Neural cell (in vitro differentiated cells): ENCODE data around the gene BPI. TPM values are rescaled to one million over a fixed set of nuclear protein-coding genes. Genes with fewer than 3 reads are reported as not detected.

Experiments used
- H2AFZ ChIP-seq: fragments of 200-600, 300-800 bp; sonication (generic), shearing (Covaris generic); 2 replicates; pipeline ENCODE4 v1.6.0; 2014; ENCODE audit warnings: low read depth, mild to moderate bottlenecking, antibody characterized with exemption, low read length, moderate library complexity
- H3F3A ChIP-seq: fragments of 200-600 bp; shearing (Covaris generic); 2 replicates; pipeline ENCODE4 v1.6.1; 2016; ENCODE audit warnings: mild to moderate bottlenecking, moderate library complexity, mixed read lengths, antibody characterized with exemption, low read length; ENCODE audit not compliant: insufficient read depth, poor library complexity, severe bottlenecking
- H3K27ac ChIP-seq: fragments of 200-600, 300-800 bp; sonication (generic), shearing (Covaris generic); 2 replicates; pipeline ENCODE4 v1.5.1; 2014; ENCODE audit warnings: mild to moderate bottlenecking, low read length, moderate library complexity
- H3K27me3 ChIP-seq: fragments of 300-800, 200-600 bp; sonication (generic), shearing (Covaris generic); 2 replicates; pipeline ENCODE4 v1.6.0; 2014; ENCODE audit warnings: mild to moderate bottlenecking, low read depth, low read length, moderate library complexity; ENCODE audit not compliant: insufficient read depth
- H3K36me3 ChIP-seq: fragments of 300-800, 200-600 bp; sonication (generic), shearing (Covaris generic); 2 replicates; pipeline ENCODE4 v1.5.1; 2014; ENCODE audit warnings: mild to moderate bottlenecking, antibody characterized with exemption, low read length, moderate library complexity; ENCODE audit not compliant: insufficient read depth
- H3K4me2 ChIP-seq: fragments of 300-800, 200-600 bp; sonication (generic), shearing (Covaris generic); 2 replicates; pipeline ENCODE4 v1.6.0; 2014; ENCODE audit warnings: mild to moderate bottlenecking, low read length
- H3K4me3 ChIP-seq: fragments of 300-800, 200-600 bp; sonication (generic), shearing (Covaris generic); 2 replicates; pipeline ENCODE4 v1.5.1; 2014; ENCODE audit warnings: mild to moderate bottlenecking, low read length, moderate library complexity
- H3K79me2 ChIP-seq: fragments of 200-600 bp; shearing (Covaris generic); replicated peaks from 2 replicates; pipeline ENCODE4 v1.6.0; 2014; ENCODE audit warnings: mild to moderate bottlenecking, low read length, moderate library complexity; ENCODE audit not compliant: insufficient read depth
- H3K9ac ChIP-seq: fragments of 300-800, 200-600 bp; sonication (generic), shearing (Covaris generic); 2 replicates; pipeline ENCODE4 v1.6.1; 2016; ENCODE audit warnings: mild to moderate bottlenecking, low read length, mixed read lengths
- H3K9me2 ChIP-seq: fragments of 200-600 bp; shearing (Covaris generic); 2 replicates; pipeline ENCODE4 v1.6.1; 2016; ENCODE audit warnings: mild to moderate bottlenecking, low read length, mixed read lengths; ENCODE audit not compliant: insufficient read depth
- H3K9me3 ChIP-seq: fragments of 200-600, 300-800 bp; sonication (generic), shearing (Covaris generic); 2 replicates; pipeline ENCODE4 v1.6.1; 2016; ENCODE audit warnings: mild to moderate bottlenecking, mixed run types, low read length, moderate library complexity, mixed read lengths
- H4K20me1 ChIP-seq: fragments of 200-600 bp; shearing (Covaris generic); 2 replicates; pipeline ENCODE4 v1.6.1; 2016; ENCODE audit warnings: mild to moderate bottlenecking, mixed run types; ENCODE audit not compliant: insufficient read depth
- CTCF ChIP-seq: fragments of 450-650 bp; IDR thresholded peaks from 2 replicates; pipeline ENCODE4 v1.5.1; 2014; ENCODE audit warnings: antibody characterized with exemption, mild to moderate bottlenecking, moderate library complexity; ENCODE audit not compliant: poor library complexity, severe bottlenecking
- EP300 ChIP-seq: fragments of 450-650 bp; conservative IDR thresholded peaks from 2 replicates; pipeline ENCODE4 v1.6.1; 2014; ENCODE audit warnings: antibody characterized with exemption, mild to moderate bottlenecking, moderate library complexity; ENCODE audit not compliant: poor library complexity, severe bottlenecking
- EZH2 ChIP-seq: fragments of 200-600, 300-800 bp; shearing (Covaris generic), sonication (generic); IDR thresholded peaks from 2 replicates; pipeline ENCODE4 v1.6.1; 2014; ENCODE audit warnings: antibody characterized with exemption, low read length, borderline replicate concordance, mild to moderate bottlenecking; ENCODE audit not compliant: insufficient read depth, poor library complexity, severe bottlenecking
- MXI1 ChIP-seq: fragments of 450-650 bp; conservative IDR thresholded peaks from 2 replicates; pipeline ENCODE4 v1.6.1; 2014; ENCODE audit warnings: antibody characterized with exemption, mild to moderate bottlenecking; ENCODE audit not compliant: poor library complexity, severe bottlenecking
- POLR2AphosphoS5 ChIP-seq: IDR thresholded peaks from 2 replicates; pipeline ENCODE4 v1.6.1; 2012
- RAD21 ChIP-seq: fragments of 450-650 bp; conservative IDR thresholded peaks from 2 replicates; pipeline ENCODE4 v1.6.1; 2014; ENCODE audit warnings: antibody characterized with exemption, mild to moderate bottlenecking, moderate library complexity
- REST ChIP-seq: IDR thresholded peaks from 2 replicates; pipeline ENCODE4 v1.6.1; 2012; ENCODE audit warnings: borderline replicate concordance
- SMC3 ChIP-seq: fragments of 450-650 bp; conservative IDR thresholded peaks from 2 replicates; pipeline ENCODE4 v1.6.1; 2014; ENCODE audit warnings: antibody characterized with exemption, mild to moderate bottlenecking, moderate library complexity; ENCODE audit not compliant: poor library complexity
- TAF1 ChIP-seq: IDR thresholded peaks from 2 replicates; pipeline ENCODE4 v1.6.1; 2012; ENCODE audit warnings: low read depth
- polyA plus RNA-seq: library from polyadenylated mRNA; depleted of rRNA; stranded (reverse); fragments of >200 nt; gene quantifications from 2 replicates; pipeline ENCODE4 v1.2.3, GENCODE V29; 2014

BPI gene
- polyA plus RNA-seq, 1 donor from 2014 or later: not detected

- no peak overlapping the region for H2AFZ ChIP-seq
- no peaks in the 10 kb centered on the region for H3K79me2 ChIP-seq
- H3K9ac ChIP-seq: no peak overlapping the region
- H3K9me3 ChIP-seq: no peaks in the 10 kb centered on the region
- no peak overlapping the region for H3K4me3 ChIP-seq
- H3K27ac ChIP-seq: no peak overlapping the region
- H3K9me2 ChIP-seq: no peaks in the 10 kb centered on the region
- H4K20me1 ChIP-seq: no peaks in the 10 kb centered on the region
- no peaks in the 10 kb centered on the region for H3F3A ChIP-seq
- H3K4me2 ChIP-seq: no peak overlapping the region
- no peak for TF ChIP-seq REST
- TF ChIP-seq MXI1: no peak
- TF ChIP-seq RAD21: no peak
- no peaks in the 10 kb centered on the region for H3K27me3 ChIP-seq
- H3K36me3 ChIP-seq: no peaks in the 10 kb centered on the region
Observed at GRCh38 chr20:38343311-38344106, 39.6 kb downstream of the BPI start.

GRCh38 chr20:38344107-38344701 is 40.2 kb downstream of the BPI start:
- Histone ChIP-seq H3K4me3 (no peak overlapping the region), H4K20me1 (no peaks in the 10 kb centered on the region), H3K9ac (no peak overlapping the region), H3K27me3 (no peaks in the 10 kb centered on the region), H3K79me2 (no peaks in the 10 kb centered on the region), H3K9me2 (no peaks in the 10 kb centered on the region), H3K4me2 (no peak overlapping the region), H3K27ac (no peak overlapping the region), H3K9me3 (no peaks in the 10 kb centered on the region), H3K36me3 (no peaks in the 10 kb centered on the region), H2AFZ (no peak overlapping the region), H3F3A (no peaks in the 10 kb centered on the region)
- TF ChIP-seq RAD21 (no peak), EP300 (no peak), MXI1 (no peak), SMC3 (no peak), CTCF (no peak), REST (no peak), EZH2 (no peak), POLR2AphosphoS5 (no peak), TAF1 (no peak)
